ENCODE data around the gene DYNLL1. TPM values are rescaled to one million over a fixed set of nuclear protein-coding genes. Genes with fewer than 3 reads are reported as not detected.

The DYNLL1 gene
- polyA plus RNA-seq, 4 donors: 460 to 545 (median 496) TPM

DNA sequence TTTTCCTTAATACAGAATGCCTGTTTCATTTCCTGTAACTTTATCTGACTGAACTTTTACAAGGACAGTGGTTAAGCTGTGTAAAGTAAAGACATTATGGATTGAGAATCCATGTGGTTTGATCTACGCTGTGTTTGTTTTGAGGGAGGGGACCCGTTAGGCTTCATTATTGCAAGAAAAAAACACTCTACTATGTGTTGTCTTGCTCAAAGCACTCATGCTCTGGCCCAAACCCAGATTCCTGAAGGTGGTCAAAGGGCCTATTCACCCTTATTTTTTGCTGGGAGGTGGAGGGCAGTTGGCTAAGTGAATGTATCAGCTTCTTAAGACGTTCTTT, 50.1 kb downstream of the DYNLL1 start:
- no peak for DNase-seq (ENCODE audit: low read depth in 4 of 4, low spot score in 2 of 4)

Other genes starting within 250 kb of the DYNLL1 start
- 10 to 100 TPM; 59.9 to 86.7 (median 69.9) TPM for gene PXN, start 230.4 kb upstream of the DYNLL1 start, polyA plus RNA-seq (ENCODE audit: insufficient read length in 4 of 4)
- gene RNU4-2, start 204.2 kb upstream of the DYNLL1 start, polyA plus RNA-seq (ENCODE audit: insufficient read length in 4 of 4): 1 to 10 TPM in 1 of 4 donors, under 1 TPM in 1, not detected in 2; 0.92 to 2.6 TPM
- gene RNU4-1, start 202.9 kb upstream of the DYNLL1 start, polyA plus RNA-seq (ENCODE audit: insufficient read length in 4 of 4): not detected
- 1 to 10 TPM; 3.0 to 4.6 (median 4.4) TPM for gene SIRT4, start 193.8 kb upstream of the DYNLL1 start, polyA plus RNA-seq (ENCODE audit: insufficient read length in 4 of 4)
- gene PLA2G1B, start 168.3 kb upstream of the DYNLL1 start, polyA plus RNA-seq (ENCODE audit: insufficient read length in 4 of 4): under 1 TPM in 3 of 4 donors, not detected in 1; 0.43 to 0.75 (median 0.65) TPM
- gene MSI1, start 126.9 kb upstream of the DYNLL1 start, polyA plus RNA-seq (ENCODE audit: insufficient read length in 4 of 4): 10 to 100 TPM; 16.8 to 31.9 (median 25.2) TPM
- 100 to 1,000 TPM; 274 to 383 (median 330) TPM for gene COX6A1, start 58.0 kb upstream of the DYNLL1 start, polyA plus RNA-seq (ENCODE audit: insufficient read length in 4 of 4)
- 10 to 100 TPM; 35.0 to 48.4 (median 42.8) TPM for gene TRIAP1, start 49.7 kb upstream of the DYNLL1 start, polyA plus RNA-seq (ENCODE audit: insufficient read length in 4 of 4)
- 10 to 100 TPM; 30.5 to 36.9 (median 33.6) TPM for gene GATC, start 49.7 kb upstream of the DYNLL1 start, polyA plus RNA-seq (ENCODE audit: insufficient read length in 4 of 4)
- 100 to 1,000 TPM; 212 to 273 (median 244) TPM for gene SRSF9, start 26.4 kb upstream of the DYNLL1 start, polyA plus RNA-seq (ENCODE audit: insufficient read length in 4 of 4)
- gene COQ5, start 33.0 kb downstream of the DYNLL1 start, polyA plus RNA-seq (ENCODE audit: insufficient read length in 4 of 4): 10 to 100 TPM; 53.9 to 70.1 (median 66.9) TPM
- gene RNF10, start 38.2 kb downstream of the DYNLL1 start, polyA plus RNA-seq (ENCODE audit: insufficient read length in 4 of 4): 100 to 1,000 TPM; 180 to 269 (median 215) TPM
- 10 to 100 TPM; 39.4 to 64.1 (median 51.7) TPM for gene POP5, start 85.3 kb downstream of the DYNLL1 start, polyA plus RNA-seq (ENCODE audit: insufficient read length in 4 of 4)
- gene CABP1, start 144.5 kb downstream of the DYNLL1 start, polyA plus RNA-seq (ENCODE audit: insufficient read length in 4 of 4): 1 to 10 TPM; 4.3 to 5.6 (median 5.0) TPM
- gene MLEC, start 191.0 kb downstream of the DYNLL1 start, polyA plus RNA-seq (ENCODE audit: insufficient read length in 4 of 4): 100 to 1,000 TPM; 150 to 183 (median 151) TPM
- gene UNC119B, start 214.3 kb downstream of the DYNLL1 start, polyA plus RNA-seq (ENCODE audit: insufficient read length in 4 of 4): 10 to 100 TPM; 70.1 to 76.1 (median 72.2) TPM
- 10 to 100 TPM; 18.1 to 24.2 (median 23.2) TPM for gene ACADS, start 229.7 kb downstream of the DYNLL1 start, polyA plus RNA-seq (ENCODE audit: insufficient read length in 4 of 4)

All from left renal cortex interstitium (tissue), 4 donors.